ENCODE results near the gene ABCA4.
"Not testable (repeated sequence)": the region's sequence is repeated elsewhere in the genome, so short reads cannot be mapped to it uniquely, and the experiment has no call there.

ABCA4 gene

DNA sequence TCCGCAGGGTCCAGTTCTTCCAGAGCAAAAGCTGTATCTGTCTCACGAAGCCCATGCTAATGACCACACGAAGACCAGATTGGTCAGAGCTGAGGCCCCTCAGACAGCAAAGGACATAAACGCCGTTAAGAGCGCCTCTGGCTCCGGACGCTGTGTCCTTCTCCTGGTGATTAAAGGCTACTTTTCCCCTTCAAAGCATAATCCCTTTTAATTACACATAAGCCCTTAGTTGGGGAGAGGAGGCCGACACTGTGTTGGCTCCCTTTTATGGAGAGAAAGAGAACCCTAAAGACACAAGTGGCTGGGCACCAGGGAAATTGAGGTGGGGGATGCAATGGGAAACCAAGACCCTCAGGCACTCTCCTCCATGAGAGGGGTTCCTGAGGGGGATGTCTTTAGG is at the start of gene ABCA4:
TSS of gene ABCA4 (minus strand) at position 158 of the 400 bp plus-strand sequence. CDS start at position 55, 103 bp downstream.
- no peak for DNase-seq

DNA sequence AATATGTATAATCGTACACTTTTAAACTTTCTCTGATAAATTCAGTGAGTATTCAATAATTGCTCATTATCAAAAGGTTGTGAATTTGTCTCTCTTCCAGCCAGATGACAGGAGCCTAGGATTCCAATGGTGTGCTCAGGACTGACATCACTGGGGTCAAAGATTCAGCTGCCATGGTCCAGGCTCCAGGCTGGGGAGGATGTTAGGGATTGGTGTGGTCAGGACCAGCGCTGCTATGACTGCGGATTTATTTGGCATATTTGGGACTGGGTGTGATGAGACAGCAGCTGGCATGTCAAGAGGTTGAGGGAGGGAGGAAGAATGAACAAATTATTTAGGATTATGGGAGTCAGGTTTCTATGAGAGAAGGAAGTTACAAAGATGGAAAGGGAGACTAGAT is 48.2 kb upstream of the ABCA4 start:
- no peak for DNase-seq

DNA sequence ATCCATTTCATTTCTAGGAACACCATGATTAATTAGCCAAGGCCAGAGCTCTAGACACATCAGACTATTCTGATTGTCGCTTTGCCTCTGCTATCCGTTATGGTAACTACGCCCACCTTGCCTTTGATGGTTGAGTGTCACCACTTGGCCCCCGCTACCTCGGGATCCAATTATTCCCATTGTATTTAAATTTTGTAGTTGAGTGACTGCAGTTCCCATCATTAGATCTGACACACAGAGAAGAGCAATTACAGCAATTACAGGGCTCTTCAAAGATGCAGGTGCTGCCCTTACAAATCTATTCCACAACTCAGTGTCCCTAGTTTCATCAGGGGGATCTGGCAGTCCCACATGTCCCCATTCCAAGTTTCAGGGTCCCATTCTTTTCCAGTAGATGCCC is 44.9 kb upstream of the ABCA4 start:
- no peak for DNase-seq

DNA sequence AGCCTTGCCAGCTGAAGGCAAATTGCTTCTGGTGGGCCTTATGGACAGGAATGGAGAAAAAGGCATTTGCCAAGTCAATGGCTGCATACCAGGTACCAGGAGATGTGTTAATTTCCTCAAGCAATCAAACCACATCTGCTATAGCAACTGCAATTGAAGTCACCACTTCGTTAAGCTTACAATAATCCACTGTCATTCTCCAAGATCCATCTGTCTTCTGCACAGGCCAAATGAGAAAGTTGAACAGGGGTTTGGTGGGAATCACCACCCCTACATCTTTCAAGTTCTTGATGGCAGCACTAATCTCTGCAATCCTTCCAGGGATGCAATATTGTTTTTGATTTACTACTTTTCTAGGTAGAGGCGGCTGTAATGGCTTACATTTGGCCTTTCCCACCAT is 43.9 kb upstream of the ABCA4 start:
- DNase-seq = not testable (repeated sequence)

DNA sequence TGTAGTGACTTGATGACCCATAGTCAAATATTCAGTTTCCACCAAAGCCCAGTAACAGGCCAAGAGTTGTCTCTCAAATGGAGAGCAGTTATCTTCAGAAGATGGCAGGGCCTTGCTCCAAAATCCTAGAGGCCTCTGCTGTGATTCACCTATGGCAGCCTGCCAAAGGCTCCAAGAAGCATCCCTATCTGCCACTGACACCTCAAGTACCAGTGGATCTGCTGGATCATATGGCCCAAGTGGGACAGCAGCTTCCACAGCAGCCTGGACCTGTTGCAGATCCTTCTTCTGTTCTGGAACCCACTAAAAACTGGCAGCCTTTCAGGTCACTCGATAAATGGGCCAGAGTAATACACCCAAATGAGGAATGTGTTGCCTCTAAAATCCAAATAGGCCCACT is 43.2 kb upstream of the ABCA4 start:
- DNase-seq = not testable (repeated sequence)

DNA sequence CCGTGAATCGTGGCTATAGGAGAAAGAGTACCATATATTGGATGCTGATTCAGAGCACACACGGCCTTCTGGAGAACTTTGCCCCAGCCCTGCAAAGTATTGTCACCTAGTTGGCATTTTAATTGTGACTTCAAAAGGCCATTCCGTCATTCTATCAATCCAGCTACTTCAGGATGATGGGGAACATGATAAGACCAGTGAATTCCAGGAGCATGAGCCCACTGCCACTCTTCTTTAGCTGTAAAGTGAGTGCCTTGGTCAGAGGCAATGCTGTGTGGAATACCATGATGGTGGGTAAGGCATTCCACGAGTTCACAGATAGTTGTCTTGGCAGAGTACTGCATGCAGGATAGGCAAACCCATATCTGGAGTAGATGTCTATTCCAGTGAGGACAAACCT is 42.3 kb upstream of the ABCA4 start:
- DNase-seq = not testable (repeated sequence)

DNA sequence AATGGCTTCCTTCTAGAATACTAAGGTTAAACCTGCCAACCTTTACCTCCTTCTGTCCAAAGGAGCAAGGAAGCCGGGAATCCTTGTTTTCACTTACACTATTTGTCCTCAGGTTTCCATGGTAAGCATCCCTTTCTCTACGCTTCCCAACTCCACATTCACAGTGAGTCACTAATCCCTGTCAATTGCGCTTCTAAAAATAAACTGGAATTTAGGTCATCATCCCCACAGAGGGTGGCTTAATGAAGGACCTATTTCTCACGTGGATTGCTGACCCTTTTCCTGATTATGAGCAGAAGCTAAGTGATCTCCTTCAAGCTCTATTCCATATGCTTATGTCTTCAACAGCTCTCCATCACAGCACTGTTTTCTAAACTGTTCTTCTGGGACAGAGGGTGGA is 39.9 kb upstream of the ABCA4 start:
- DNase-seq = no peak

DNA sequence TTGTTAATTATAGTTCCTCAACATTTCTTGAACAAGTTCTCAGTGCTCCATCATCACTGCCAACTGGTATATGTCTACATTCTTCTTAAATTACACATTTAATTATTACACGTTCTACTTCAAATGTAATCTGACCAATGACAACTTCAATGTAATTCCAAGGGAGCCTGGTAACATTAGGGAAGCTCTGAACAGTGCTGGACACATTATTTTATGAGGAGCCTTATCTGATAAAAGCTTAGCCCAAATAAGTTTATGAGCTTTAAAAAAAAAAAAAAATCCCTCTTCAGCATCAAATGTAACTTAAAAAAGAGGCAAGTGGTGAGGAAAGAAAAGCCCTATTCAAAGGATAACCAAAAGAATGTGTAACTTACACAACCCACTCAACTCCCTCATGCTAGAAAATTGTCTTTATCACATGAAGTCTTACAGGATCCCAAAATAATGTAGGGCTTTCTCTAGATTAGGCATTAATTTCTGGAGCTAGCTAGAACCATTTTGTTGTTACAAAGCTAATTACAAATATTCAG is 35.2 kb upstream of the ABCA4 start:
- no peak for DNase-seq

DNA sequence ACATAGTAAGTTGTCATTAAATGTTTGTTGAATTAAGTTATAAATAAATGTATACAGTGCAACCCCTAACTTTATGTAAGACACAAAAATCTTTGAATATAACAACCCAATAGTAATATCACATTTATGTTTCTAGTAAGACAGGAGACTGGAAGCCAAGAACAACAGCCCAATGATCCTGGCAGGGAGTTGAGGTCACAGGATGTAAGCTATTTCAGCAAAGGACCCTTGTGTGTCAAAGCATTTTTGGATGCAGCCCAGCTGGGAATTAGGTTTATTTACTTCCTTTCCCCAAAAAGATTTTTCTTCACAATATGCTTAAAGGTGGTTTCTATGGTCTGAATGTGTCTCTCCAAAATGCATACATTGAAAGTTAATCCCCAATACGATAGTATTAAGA is 34.0 kb upstream of the ABCA4 start:
- no peak for DNase-seq

DNA sequence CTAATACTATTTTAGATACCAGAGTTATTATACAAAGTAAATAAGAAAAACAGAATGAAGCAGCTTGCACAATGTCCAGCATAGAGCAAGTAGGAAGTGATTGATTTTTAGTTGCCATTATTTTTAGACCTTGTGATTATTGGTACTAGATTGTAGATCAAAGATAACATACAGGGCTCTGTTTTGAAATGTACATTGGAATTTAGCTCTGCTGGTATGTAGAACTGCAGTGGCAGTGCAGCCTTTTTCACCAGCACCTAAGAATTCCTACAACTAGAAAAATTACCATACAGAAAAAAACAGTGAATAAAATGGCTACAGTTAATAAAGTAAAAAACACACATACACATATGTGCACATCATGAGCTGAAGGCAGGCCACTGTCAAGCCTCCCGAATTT is 32.2 kb upstream of the ABCA4 start:
- no peak for DNase-seq

DNA sequence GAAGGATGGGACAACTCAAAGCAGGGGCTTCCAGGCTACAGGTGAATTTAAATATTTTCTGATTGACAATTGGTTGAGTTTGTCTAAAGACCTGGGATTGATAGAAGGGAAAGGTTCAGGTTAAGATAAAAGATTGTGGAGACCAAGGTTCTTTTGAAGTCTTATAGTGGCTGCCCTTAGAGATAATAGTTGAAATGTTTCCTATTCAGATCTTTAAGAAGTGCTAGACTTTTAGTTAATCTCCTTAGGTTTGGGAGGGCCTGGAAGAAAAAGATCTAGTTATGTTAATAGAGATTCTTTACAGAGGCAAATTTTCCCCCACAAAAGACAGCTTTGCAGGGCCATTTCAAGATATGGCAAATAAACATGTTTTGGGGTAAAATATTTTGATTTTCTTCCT is 28.2 kb upstream of the ABCA4 start:
- DNase-seq = not testable (repeated sequence)

DNA sequence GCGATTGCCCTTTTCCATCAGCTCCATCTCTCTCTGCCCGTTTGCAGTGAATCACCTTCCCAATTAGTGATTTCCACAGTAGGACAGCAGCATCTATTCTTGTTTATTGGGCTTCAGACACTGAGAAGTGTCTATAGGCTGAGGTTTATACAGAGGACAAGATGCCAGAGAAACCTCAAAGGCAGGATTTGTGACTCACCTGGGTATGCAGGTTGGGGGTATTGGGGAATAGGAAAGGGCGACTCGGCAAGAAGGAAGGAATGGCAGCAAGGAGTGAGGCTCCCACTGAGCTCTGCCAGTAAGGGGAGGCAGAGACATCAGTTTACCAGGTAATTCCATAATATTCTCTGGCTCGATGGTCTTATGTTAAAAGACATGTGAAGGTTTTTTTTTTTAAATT is 25.3 kb upstream of the ABCA4 start:
- no peak for DNase-seq

DNA sequence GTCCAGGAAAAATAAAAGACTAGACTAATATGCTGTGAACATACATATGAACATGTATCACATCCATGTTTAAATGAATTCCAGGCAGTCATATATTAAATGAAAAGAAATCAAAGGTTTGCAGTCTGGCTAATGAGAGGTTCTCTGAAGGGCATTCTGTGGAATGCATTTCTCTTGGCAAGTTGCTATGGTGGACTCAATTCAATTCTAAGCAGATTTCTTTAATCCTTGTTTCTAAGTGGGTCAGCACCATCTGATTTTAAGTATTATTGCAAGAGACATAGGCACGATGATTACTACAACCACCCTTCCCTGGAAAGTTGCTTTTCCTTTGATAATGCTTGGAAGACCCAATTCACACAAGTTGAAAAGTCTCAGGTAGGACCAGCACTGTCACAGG is 23.9 kb upstream of the ABCA4 start:
- no peak for DNase-seq

DNA sequence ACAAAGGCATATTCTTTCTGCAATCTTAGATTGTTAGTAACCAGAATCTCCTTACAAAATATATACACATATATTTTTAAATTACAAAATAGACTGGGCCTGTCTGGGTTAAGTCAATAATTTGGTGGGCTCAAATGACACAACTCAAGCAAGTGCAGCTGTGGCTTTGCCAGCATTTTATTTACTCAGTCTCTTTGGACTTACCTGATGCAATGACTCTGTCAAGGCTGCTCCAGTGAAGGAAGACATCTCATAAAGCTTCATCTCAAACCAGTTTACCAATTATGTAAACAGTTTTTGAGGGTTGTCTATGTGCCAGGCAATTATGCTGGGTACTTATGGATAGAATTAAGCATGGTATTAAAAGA is 22.8 kb upstream of the ABCA4 start:
- DNase-seq = no peak

DNA sequence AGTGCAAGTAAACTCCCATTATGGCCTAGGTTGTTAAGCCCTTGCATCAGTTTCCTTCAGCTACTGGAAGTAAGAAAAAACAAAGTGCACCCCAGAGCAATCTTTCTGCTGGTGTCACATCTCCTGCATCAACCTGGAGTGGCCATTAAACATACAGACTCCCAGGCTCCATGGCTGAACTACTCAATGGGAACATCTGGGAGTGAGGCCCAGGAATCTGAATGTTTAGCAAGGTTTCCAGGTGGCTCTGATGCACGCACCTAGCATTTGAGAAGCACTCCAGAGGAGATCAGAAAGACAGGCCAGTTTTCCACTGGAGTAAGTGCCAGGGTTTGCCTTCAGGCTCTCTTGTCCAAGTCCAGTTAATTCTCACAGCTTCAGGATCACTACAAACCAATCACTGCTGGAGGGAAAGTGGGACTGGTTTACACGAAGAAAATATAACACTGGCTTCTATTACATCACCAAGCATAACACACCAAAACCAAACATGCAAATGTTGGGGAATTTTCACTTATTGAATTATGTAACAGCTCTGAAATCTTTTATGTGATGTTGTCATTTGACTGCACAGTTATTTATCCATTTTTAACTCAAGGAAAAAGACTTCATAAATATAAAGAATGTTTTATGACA is 22.3 kb upstream of the ABCA4 start:
- no peak for DNase-seq

DNA sequence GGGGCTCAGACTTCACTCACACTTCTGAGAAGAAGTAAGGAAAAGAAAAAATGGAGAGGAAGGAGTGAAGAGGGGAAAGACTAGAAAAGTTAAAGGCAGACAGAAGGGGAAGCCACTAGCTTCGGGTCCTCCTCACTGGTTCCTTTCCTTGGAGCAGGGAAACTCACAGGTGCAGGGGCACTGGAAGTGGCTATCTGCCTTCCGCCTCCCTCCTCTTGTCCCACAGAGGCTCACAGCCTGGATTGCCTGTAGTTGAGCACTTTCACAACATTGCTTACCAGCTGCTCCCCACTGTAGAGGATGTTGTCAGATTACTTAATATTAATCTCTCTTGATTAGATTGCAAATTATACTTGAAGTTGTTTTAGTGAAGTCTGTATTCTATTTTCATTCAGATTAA is 21.6 kb upstream of the ABCA4 start:
- no peak for DNase-seq

DNA sequence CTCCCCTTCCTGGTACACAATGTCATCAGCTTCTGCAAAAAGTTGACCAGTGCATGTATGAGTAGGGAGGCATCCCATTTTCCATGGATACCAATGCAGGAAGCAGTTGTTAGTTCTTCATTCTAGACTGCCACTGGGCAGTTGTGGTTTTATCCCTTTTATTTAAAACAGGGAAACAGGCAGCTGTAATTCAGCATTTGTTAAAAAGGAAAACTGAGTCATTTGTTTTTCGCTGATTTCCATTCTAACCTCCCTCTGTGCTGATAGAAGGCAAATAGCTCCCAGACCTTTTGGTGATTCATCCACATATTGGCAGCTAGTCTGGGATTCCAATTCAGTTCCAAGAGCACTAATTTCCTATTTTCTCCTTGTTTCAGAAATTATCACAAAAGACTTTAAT is 21.1 kb upstream of the ABCA4 start:
- no peak for DNase-seq

DNA sequence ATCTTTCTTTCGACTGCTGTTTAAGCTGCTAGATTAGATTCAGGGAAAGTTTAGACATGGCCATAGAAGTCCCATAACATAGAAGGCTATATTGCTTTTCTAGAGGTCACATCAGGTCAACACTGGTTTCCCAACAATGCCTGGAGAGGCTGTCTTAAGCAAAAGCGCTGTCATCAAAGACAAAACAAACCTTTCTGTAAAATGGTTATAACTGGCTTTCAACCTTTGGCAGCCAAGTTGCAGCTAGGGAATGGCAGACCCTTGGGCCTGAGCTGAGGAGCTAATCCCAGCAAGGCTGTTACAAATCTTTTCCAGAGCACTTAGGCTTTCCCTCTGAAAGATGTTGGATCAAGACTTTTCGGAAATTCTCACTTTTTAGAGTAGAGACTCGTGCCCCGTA is 11.2 kb upstream of the ABCA4 start:
- DNase-seq = no peak

DNA sequence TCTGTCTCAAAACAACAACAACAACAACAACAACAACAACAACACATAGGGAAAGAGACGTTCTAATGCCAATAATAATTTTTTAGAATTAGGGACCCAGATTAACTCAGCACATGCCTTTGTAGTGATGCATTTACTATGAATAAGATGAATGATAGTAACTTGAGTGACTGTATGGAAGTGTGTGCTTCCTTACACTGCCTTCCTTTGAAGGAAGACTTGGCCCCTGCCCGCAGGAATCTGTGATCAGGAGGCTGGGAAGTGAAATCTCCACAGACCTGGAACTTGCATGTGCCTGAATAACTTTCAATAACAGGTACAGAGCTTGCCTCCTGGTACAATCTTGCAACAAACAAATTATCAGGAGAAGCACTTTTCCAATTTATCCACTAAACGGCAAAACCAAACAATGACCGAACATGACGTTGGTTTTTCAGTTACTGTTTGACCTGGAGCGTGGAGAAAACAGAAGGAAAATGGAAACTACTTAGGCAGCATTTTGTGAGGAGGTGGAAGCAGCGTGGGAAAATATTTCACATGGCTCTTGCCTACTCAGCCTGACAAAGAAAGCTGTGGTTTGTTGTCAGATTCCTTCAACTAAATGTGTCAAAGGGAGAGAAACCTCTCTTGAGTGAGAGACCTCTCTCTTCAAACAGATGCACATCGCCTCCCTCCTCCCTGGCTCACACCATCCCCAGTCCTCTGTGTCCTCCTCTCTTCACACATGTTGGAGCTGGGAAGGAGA is 10.1 kb upstream of the ABCA4 start:
- no peak for DNase-seq

DNA sequence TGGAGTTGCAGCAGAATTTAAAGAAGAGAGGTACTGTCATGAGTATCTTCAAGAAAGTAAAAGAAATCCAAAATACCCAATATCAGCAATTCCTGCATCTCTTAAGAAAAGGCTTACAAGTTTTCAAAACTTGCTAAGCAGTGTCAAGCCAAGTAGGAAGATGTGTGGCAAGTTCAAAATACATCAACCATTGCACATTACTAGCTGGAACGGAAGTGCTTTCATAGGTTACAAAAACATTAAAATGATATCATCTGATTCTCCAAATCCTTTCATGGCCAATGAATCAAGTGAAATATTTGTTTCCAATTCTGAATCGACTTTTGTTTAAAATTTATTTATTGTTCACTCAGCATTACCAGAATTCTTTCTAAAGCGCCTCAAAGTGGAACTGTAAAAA is 5.7 kb upstream of the ABCA4 start:
- no peak for DNase-seq

DNA sequence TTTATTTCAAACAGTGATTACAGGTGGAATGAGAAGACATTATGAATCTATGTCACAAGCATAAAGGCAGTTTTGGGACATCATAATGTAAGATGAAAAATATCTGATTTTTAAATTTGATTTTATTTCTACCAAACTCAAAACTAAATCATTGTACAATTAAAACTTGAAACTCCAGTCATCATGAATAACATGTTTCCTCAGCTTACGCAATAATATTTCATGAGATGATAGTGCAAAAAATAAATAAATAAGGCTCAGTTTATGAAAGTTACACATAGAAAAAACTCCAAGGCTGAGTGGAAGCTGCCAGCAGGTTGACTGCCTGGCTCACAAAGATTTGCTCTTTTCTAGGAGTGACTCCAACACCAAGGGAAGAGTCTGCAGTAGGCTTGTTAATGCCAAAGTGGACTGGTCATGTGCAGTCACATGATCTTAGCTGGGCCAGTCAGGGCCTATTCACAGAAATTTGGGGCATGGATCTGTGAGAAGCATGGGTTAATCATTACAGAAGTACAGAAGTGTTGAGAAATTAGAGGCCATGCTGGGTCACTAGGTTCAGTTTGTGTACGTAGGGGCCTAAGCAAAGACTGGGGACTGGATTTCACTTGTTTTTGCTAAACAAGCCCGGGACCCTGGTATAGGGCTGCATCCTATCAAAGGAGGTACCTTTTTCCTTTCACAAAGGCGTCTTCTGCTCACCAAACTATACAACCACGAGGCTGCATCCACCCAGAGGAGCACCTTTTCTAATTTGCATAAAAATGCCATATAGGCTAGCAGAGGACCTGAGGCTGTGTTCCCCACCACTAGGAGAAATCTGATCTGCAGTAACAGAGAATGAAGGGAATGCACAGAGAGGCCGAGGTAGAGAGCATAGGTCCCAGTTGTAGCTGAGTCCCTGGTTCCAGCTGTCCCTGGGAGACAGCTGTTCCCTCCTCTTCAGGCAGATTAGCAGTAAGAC is 4.9 kb upstream of the ABCA4 start:
- DNase-seq = no peak

DNA sequence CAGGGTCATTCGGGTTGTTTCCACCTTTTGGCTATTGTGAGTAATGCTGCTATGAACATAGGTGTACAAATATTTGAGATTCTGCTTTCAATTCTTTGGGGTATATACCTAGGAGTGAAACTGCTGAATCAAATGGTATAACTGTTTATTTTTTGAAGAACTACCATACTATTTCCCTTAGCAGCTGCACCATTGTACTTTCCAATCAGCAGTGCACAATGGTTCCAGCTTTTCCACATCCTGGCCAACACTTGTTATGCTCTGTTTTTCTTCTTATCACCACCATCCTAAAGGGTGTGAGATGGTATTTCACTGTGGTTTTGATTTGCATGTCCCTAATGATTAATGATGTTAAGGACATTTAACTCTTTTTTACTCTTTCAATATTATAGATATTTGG is 3.6 kb upstream of the ABCA4 start:
- no peak for DNase-seq

DNA sequence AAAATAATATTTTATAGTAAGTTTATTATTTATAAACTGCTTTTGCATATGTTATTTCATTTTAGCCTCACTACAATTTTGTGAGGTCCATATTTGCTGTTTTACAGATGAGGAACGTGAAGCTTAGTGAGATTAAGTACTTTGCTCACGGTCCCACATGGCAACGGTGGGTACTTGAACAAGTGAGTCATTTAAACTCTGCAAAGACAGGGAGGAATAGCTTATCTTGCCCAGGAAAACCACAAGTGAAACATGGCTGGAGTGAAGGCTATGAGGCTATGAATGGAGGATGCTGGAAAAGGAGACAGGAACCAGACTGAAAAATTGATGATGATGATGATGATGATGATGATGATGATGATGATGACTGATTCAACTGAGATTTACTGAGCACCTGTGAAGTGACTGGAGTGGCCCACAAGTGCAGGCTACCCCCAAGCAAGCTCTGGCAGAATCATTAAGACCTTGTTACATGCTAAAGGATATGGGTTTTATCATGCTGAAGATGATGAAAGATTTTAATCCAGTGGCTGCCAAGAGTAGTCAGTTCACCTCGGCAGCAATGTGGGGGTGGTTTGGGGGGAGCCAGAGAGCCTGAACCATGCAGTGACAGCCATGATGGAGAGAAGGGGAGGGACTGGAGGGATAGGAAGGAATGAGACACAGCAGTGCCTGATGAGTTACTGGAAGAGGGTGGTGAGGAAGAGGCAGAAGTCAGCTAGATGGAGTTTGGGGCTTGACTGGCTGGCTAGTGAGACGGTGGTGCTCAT is 1.4 kb upstream of the ABCA4 start:
- no peak for DNase-seq
